ENCODE measurements around the gene CAPN11. TPM values are rescaled to one million over a fixed set of nuclear protein-coding genes. Genes with fewer than 3 reads are reported as not detected.

The CAPN11 gene
- total RNA-seq, 1 donor from 2014 or later: 2.3 TPM

GRCh38 chr6:44177691-44178423, 19.2 kb downstream of the CAPN11 start:
- Mint-ChIP-seq H3K36me3 (ENCODE audit: low read depth, unreplicated experiment) (no peaks in the 10 kb centered on the region), H3K9me3 (ENCODE audit: unreplicated experiment) (no peaks in the 10 kb centered on the region), H3K27me3 (ENCODE audit: unreplicated experiment) (peaks cover 7% of the 10 kb centered on the region), H3K4me1 (ENCODE audit: unreplicated experiment) (peaks cover 38% of the 10 kb centered on the region), H3K4me3 (ENCODE audit: unreplicated experiment) (no peak overlapping the region), H3K27ac (ENCODE audit: unreplicated experiment) (peak overlapping the region; percentile 52)
- TF ChIP-seq CTCF (IDR thresholded peaks at IDR 0.05; ENCODE audit: unreplicated experiment): no peak
- DNase-seq (ENCODE audit: low spot score): no peak

- no peak for TF ChIP-seq CTCF (IDR thresholded peaks at IDR 0.05; ENCODE audit: unreplicated experiment)
- H3K36me3 Mint-ChIP-seq (ENCODE audit: low read depth, unreplicated experiment): no peaks in the 10 kb centered on the region
- H3K9me3 Mint-ChIP-seq (ENCODE audit: unreplicated experiment): no peaks in the 10 kb centered on the region
- no peak overlapping the region for H3K4me3 Mint-ChIP-seq (ENCODE audit: unreplicated experiment)
- peaks cover 9% of the 10 kb centered on the region for H3K27me3 Mint-ChIP-seq (ENCODE audit: unreplicated experiment)
- no peak for DNase-seq (ENCODE audit: low spot score)
- H3K4me1 Mint-ChIP-seq (ENCODE audit: unreplicated experiment): peaks cover 43% of the 10 kb centered on the region
- H3K27ac Mint-ChIP-seq (ENCODE audit: unreplicated experiment): peak overlapping the region; percentile 52
Measured at GRCh38 chr6:44178424-44179071, 19.9 kb downstream of the CAPN11 start.

- H3K27ac Mint-ChIP-seq (ENCODE audit: unreplicated experiment): peak overlapping the region; percentile 49
- H3K36me3 Mint-ChIP-seq (ENCODE audit: low read depth, unreplicated experiment): no peaks in the 10 kb centered on the region
- DNase-seq (ENCODE audit: low spot score): no peak
- no peak overlapping the region for H3K4me3 Mint-ChIP-seq (ENCODE audit: unreplicated experiment)
- no peak for TF ChIP-seq CTCF (IDR thresholded peaks at IDR 0.05; ENCODE audit: unreplicated experiment)
- no peaks in the 10 kb centered on the region for H3K9me3 Mint-ChIP-seq (ENCODE audit: unreplicated experiment)
- peaks cover 46% of the 10 kb centered on the region for H3K4me1 Mint-ChIP-seq (ENCODE audit: unreplicated experiment)
- peaks cover 7% of the 10 kb centered on the region for H3K27me3 Mint-ChIP-seq (ENCODE audit: unreplicated experiment)
Measured at GRCh38 chr6:44179072-44179536, 20.5 kb downstream of the CAPN11 start.

- Mint-ChIP-seq H3K36me3 (ENCODE audit: low read depth, unreplicated experiment) (no peaks in the 10 kb centered on the region), H3K27me3 (ENCODE audit: unreplicated experiment) (peaks cover 5% of the 10 kb centered on the region), H3K4me1 (ENCODE audit: unreplicated experiment) (peaks cover 50% of the 10 kb centered on the region), H3K4me3 (ENCODE audit: unreplicated experiment) (no peak overlapping the region), H3K9me3 (ENCODE audit: unreplicated experiment) (no peaks in the 10 kb centered on the region), H3K27ac (ENCODE audit: unreplicated experiment) (no peak overlapping the region)
- no peak for TF ChIP-seq CTCF (IDR thresholded peaks at IDR 0.05; ENCODE audit: unreplicated experiment)
- no peak for DNase-seq (ENCODE audit: low spot score)
Measured at GRCh38 chr6:44179648-44180047, 21.0 kb downstream of the CAPN11 start.

- Mint-ChIP-seq H3K9me3 (ENCODE audit: unreplicated experiment) (no peaks in the 10 kb centered on the region), H3K4me1 (ENCODE audit: unreplicated experiment) (peaks cover 58% of the 10 kb centered on the region), H3K27ac (ENCODE audit: unreplicated experiment) (no peak overlapping the region), H3K36me3 (ENCODE audit: low read depth, unreplicated experiment) (no peaks in the 10 kb centered on the region), H3K4me3 (ENCODE audit: unreplicated experiment) (no peak overlapping the region), H3K27me3 (ENCODE audit: unreplicated experiment) (peaks cover 5% of the 10 kb centered on the region)
- TF ChIP-seq CTCF (IDR thresholded peaks at IDR 0.05; ENCODE audit: unreplicated experiment): no peak
- no peak for DNase-seq (ENCODE audit: low spot score)
Measured at GRCh38 chr6:44180406-44180805, 21.8 kb downstream of the CAPN11 start.

Data from endothelial cell (in vitro differentiated cells).